ENCODE results near the gene CGB7. TPM values are rescaled to one million over a fixed set of nuclear protein-coding genes. Genes with fewer than 3 reads are reported as not detected.

CGB7 gene
- total and polyA plus RNA-seq, 9 of the 15 experiments (the other 6 are each of a cell fraction or from before 2014, with no cell fraction given): not detected

- TF ChIP-seq CHAMP1 (IDR thresholded peaks at IDR 0.05) (no peak), TBL1XR1 (IDR thresholded peaks at IDR 0.05; ENCODE audit: low read length in 2 of 2) (no peak), RBM15 (IDR thresholded peaks at IDR 0.05; ENCODE audit: insufficient read depth, low read length) (no peak), ZNF583 (CRISPR knock-in tag; IDR thresholded peaks at IDR 0.05) (no peak), GATAD2A (IDR thresholded peaks at IDR 0.05) (no peak), ZNF77 (CRISPR knock-in tag; IDR thresholded peaks at IDR 0.05) (no peak), DEAF1 (CRISPR knock-in tag; IDR thresholded peaks at IDR 0.05) (peak; percentile 72), E2F1 (CRISPR knock-in tag; IDR thresholded peaks at IDR 0.05) (no peak), STAG1 (CRISPR knock-in tag; IDR thresholded peaks at IDR 0.05; ENCODE audit: borderline replicate concordance) (peak; percentile 69; the same call in 1 of the 2 replicates), FOXO4 (CRISPR knock-in tag; IDR thresholded peaks at IDR 0.05) (no peak), ZNF253 (CRISPR knock-in tag; conservative IDR thresholded peaks at IDR 0.05) (no peak), XRCC3 (IDR thresholded peaks at IDR 0.05) (no peak), MAZ (CRISPR knock-in tag; conservative IDR thresholded peaks at IDR 0.05 in 1 of 2, IDR thresholded peaks at IDR 0.05 in 1 of 2) (no peak), NR2F6 (CRISPR knock-in tag; IDR thresholded peaks at IDR 0.05) (no peak), E2F4 (CRISPR knock-in tag; IDR thresholded peaks at IDR 0.05; ENCODE audit: low read depth) (no peak), SMC3 (conservative IDR thresholded peaks at IDR 0.05; ENCODE audit: insufficient read depth, low read depth, low read length) (peak; percentile 83), ERF (CRISPR knock-in tag; IDR thresholded peaks at IDR 0.05) (no peak), MAX (CRISPR knock-in tag; IDR thresholded peaks at IDR 0.05) (no peak), TCF7 (IDR thresholded peaks at IDR 0.05; ENCODE audit: borderline replicate concordance) (no peak)
These were observed 40.1 kb upstream of the CGB7 start (continued) for GRCh38 chr19:49097453-49098288.
